ENCODE data around the gene RTRAF.

GRCh38 chr14:52051251-52051650, 61.9 kb downstream of the RTRAF start:
- no peak for TF ChIP-seq SIRT6 (IDR thresholded peaks at IDR 0.05; ENCODE audit: low read length)
- TF ChIP-seq USF2 (IDR thresholded peaks at IDR 0.05; ENCODE audit: low read length): no peak
- no peak for TF ChIP-seq YY1 (IDR thresholded peaks at IDR 0.05; ENCODE audit: low read depth, low read length)
- no peak for TF ChIP-seq EP300 (IDR thresholded peaks at IDR 0.05; ENCODE audit: borderline replicate concordance in 1 of 2, low read depth in 2 of 2, low read length in 2 of 2)
- TF ChIP-seq, protein P1, sequence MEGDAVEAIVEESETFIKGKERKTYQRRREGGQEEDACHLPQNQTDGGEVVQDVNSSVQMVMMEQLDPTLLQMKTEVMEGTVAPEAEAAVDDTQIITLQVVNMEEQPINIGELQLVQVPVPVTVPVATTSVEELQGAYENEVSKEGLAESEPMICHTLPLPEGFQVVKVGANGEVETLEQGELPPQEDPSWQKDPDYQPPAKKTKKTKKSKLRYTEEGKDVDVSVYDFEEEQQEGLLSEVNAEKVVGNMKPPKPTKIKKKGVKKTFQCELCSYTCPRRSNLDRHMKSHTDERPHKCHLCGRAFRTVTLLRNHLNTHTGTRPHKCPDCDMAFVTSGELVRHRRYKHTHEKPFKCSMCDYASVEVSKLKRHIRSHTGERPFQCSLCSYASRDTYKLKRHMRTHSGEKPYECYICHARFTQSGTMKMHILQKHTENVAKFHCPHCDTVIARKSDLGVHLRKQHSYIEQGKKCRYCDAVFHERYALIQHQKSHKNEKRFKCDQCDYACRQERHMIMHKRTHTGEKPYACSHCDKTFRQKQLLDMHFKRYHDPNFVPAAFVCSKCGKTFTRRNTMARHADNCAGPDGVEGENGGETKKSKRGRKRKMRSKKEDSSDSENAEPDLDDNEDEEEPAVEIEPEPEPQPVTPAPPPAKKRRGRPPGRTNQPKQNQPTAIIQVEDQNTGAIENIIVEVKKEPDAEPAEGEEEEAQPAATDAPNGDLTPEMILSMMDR (IDR thresholded peaks at IDR 0.05; ENCODE audit: control extremely low read depth in 1 of 3, insufficient read depth in 1 of 3, low read depth in 1 of 3, low read length in 3 of 3): no peak

All from H1 (cell line).